B cell (primary cell): ENCODE data around the gene ITSN1.

Experiments used
- CTCF ChIP-seq: fragments of 200-600 bp; IDR thresholded peaks from one replicate; pipeline ENCODE4 v1.8.0; 2022; ENCODE audit warnings: antibody characterized with exemption, mild to moderate bottlenecking
- EZH2 ChIP-seq: IDR thresholded peaks from 2 replicates; pipeline ENCODE4 v1.6.1; 2012; ENCODE audit warnings: borderline replicate concordance, low read depth, mild to moderate bottlenecking, moderate library complexity, low read length; ENCODE audit not compliant: insufficient read depth, poor library complexity, severe bottlenecking

DNA sequence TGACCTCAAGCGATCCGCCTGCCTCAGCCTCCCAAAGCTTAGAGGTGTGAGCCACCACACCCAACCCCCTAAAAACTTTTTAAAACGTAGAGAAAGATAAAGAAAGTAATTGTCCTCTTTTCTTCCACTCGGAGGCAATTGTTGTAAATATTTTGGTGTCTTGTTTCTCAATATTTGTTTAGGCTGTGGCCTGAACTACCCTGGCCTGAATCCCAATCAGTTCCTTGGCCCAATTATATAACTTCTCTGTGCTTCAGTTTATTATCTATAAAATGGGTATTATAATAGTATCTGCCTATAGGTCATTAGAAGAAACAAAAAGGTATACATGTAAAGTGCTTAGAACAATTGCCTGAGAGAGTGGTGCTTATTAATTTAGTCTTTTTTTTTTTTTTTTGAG is 275.1 kb downstream of the ITSN1 start:
- no peak for TF ChIP-seq CTCF
- TF ChIP-seq EZH2 = no peak
